DMS153 treated with DMSO at 0.1 percent for 48 hours (cell line): Measurements from ENCODE around the gene YAE1.

Source experiments
- DNase-seq: peaks from one replicate; lab custom pipeline; 2025; ENCODE audit not compliant: unreplicated experiment; lab: John Stamatoyannopoulos, UW

Gene YAE1

DNA sequence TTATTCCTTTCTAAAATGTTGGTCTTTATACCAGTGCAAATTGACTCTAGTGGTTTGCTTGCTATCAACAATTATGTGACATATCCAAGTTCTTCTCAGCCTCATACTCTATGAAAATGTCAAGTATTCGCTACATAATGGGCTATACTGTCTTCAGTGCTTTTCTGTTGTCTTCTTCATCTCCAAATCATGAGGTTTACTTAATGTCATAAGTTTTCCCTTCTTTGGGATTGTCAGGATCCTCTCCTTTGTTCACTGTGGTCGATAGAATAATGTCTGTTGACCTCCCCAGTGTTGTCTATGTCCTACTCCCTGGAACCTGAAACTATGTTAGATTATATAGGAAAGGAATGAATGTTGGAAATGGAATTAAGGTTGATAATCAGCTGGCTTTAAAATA lies 40.7 kb downstream of the YAE1 start:
- DNase-seq: no peak

DNA sequence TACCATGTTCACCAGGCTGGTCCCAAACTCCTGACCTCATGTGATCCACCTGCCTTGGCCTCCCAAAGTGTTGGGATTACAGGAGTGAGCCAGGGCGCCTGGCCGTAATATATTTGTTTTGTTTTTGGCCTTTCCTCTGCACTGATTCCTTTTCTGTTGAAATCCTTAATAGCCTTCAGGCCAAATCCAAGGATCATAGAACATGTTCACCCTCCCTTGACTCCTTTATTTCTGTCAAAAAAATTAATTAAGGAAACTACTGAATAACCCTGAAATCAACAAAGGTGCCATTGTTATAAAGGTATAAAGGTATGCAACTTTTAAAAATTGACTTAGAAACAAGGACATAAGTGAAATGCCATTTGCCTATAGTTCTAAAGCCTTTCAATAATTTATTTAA lies 41.7 kb downstream of the YAE1 start:
- no peak for DNase-seq

DNA sequence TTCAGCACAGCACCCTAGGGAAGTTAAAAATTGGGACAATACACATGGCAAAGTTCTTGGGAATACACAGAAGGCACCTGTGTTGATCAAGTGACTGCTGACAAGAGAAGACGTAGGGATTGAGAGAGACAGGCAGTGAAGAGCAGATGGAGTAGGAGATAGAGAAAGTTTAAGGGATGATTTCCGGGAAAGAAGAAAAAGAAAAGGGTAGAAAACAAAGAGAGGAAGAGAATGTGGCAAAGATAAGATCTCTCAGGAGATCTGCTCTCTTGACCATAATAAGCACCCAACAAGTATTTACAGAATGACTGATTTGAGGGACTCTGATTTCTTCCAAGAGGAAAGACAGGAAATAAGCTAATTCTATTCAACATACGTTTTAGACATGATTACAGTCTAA lies 42.1 kb downstream of the YAE1 start:
- DNase-seq: no peak

DNA sequence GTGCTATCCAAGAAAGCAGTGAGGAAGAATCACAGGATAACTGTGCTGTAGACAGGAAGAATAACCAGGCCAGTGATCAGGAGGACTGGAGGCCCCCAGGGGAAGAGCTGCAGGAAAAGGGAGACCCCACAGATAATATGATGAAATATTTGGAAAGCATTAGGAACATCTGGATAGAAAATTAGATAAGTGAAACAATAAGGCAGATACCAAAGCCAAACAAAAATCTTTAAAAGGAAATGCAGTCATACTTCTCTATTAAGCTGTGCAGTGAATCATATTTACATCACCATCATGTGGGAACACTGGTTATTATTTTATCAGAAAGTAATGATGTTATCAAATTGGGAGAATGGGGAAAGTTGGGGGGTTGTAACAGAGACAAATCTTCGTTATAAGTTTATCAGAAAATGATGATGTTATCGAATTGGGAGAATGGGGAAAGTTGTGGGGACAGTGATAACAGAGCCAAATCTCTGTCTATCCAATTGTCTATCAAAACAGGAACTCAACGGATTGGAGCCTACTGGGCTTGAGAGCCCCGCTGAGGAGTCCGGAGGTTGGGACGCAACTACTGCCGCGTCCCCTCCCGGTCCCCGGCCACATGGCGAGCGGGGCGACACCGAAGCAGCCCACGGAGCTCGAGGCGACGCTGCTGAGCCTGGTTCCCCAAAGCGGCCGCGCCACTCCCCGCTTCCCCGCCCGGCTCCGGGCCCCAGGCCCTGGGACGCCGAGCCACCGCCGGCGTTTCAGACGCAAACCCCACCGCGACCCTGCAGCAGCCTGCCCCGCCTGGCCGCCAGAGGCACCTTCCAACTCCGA lies 43.1 kb downstream of the YAE1 start:
- DNase-seq: no peak

- no peak for DNase-seq
Measured at GRCh38 chr7:39609935-39610263, 43.7 kb downstream of the YAE1 start.

GRCh38 chr7:39613577-39613976 lies 47.4 kb downstream of the YAE1 start:
- DNase-seq: no peak

DNA sequence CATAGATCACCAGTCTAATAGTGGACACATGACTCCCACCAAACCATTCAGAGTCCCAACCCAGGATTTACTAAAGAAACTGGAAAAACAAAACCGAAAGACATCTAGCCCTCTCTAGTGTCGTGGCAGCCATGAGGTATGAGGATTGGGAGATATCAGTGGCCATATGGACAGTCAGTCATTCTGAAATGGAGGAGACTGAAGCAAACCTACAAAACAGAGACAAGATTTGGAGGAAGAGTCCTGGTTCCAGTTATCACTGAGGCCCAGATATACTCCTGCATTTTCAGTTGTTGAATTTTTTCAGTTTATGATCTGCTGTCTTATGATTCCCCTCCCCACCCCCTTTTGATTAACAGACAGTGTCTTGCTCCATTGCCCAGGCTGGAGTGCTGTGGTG lies 48.1 kb downstream of the YAE1 start:
- DNase-seq: no peak

DNA sequence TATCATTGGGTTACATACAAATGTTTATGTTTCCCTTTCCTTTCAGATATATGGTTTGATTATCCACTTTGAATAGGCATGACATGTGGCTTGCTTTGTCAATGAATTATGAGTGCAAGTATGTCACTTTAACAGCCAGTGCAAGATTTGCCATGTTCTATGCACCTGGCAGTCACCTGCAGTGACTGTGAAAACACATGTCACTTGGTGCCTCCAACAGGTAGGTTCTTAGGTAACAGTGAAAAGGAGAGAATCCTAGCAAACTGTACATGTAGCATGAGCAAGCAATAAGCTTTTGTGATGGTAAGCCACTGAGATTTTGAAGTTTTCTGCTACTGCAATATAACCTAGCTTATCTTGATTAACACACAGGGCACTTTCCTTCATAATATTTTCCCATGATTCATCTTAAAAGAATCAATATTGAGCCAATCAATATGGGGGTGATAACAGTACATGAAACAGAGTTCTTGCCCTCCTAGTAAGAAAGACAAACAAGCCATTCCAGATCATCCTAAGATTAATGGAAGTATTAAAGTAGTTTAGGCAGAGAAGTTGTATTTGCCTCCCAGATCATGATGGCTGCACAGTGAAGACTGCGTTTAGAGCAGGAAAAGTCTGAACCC lies 49.3 kb downstream of the YAE1 start:
- no peak for DNase-seq

DNA sequence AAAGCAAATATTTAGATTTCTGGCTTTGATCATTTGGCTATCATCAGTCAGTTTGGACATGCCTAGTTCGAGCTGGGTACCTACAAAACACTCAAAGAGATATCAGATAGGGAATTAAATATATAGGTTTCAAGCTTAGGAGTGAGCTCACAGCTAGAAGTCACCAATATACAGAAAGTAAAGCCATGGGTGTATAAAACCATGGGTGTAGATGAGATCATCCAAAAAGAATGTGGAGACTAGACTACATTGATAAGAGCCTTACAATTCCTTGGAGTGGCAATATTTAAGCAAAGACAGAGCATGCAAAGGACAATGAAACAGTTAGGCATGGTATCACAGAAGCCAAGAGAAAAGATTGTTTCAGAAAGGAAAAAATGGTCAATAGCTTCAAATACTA lies 49.9 kb downstream of the YAE1 start:
- DNase-seq: no peak

- no peak for DNase-seq
Measured at GRCh38 chr7:39617005-39617404, 50.8 kb downstream of the YAE1 start.

DNA sequence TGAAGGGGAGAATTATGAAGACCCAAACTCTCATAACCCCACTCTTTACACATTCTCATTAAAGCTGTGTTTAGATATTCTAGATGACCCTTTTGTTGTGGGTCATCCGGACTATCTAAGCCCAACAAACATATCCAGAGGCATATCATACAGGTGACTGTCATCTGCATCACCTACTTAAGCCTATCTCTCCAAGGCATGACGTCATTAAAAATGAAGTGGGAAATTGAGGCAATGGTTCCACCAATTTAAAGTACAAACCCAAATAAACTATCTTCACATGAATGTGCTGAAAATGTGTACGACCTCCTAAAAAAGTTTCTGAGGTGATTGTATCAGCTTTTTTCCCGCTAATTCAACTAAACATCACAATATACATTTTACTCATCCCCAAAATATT lies 52.7 kb downstream of the YAE1 start:
- DNase-seq: no peak

DNA sequence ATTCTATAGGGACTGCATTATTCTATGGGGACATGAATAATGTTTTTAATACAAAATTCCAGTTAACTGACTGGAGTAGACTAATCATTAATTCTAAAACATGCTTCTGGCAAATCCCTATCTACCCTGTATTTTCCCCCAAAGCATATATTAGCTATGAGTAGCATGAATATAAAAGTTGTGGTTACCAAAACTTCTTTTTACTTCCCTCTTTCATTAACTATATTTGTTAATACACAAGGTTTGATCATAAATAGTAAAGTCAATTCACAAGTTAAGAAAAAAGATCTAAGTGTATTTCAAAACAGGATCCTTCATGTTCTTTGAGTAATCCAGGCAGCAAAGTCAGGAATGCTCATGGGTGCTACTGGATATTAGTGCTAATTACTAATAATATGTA lies 54.3 kb downstream of the YAE1 start:
- no peak for DNase-seq

DNA sequence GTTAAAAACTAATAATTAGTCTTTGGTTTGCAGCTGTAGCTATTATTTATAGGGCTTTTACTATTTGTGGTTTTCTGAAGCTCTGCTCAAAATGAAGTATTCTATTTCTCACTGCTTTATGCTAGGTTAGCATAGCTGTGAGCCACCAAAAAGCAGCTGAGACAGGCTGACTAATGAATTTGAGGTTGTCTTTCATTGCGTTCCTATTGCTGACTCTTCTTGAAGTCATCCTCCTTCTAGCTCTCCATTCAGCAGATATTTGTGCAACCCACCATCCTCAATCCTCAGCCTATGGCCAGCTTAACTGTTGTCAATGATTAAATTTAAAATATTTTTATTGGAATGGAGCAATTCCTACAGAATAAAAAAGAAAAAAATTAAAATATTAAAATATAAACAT lies 55.1 kb downstream of the YAE1 start:
- no peak for DNase-seq

DNA sequence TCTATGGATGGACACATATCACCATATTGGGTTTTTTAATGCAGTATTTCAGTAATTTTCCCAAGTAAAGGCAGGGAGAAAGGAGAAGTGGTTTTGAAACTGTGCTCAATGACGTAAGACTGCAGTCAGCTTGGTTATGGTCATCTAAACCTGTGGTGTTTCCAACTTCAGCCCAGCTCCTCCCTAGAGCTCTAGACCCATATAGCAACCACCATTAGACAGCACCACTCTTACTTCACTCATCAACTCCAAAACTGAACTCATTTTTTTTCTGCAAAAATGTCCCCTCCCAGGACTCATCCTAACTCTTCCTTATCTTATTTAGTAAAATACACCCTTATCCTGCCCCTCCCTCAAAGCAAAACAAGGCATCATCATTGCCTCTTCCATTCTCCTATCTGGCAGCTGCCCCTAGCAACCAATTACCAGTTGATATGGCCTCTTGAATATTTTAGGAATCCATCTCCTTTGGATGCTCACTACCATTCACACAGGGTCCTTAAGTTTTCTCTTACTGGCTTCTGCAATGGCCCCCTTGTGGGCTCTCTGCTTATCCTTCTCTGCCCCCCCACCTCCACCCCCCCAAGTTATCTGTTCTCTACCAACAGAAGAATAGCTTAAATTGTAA lies 55.7 kb downstream of the YAE1 start:
- DNase-seq: no peak
